Measurements from ENCODE around the gene ATP6V0A1. TPM values are rescaled to one million over a fixed set of nuclear protein-coding genes. Genes with fewer than 3 reads are reported as not detected.

Gene ATP6V0A1
- total and polyA plus RNA-seq, 8 donors, result 22.8 to 55.9 (median 33.2) TPM

DNA sequence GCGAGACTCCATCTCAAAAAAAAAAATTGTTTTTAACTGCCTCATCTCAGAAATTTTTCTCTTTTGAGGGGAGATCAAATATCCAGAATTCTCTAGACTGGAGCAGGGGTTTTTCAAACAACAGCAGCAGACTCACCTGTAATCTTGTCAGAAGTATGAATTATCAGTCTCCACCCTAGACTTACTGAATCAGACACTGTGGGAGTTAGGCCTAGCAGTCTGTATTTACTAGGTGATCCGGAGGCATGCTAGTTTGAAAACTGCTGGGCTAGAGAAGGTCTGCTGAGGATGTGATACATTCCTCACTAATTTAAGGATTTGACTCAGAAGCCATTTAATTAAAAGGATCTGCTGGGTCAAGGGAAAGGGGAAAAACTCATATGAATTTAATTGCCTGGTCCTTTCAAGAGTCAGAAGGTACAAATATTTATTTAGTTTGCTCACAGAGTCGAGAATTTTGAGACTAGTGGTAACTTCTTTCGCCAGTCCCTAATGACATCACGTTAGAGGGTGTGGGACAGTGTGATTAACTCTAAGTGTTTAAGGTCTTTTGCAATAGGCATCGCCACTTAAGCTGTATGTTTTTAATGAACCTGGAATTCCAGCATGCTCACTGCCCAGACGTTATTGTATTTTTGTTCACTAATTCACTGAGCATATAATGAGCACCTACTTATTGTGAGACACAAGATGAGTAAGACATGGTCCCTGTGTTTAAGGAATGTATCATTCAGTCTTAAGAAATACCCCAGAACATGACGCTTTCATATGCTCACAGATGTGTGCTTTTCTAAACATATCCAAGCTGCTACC lies 14.2 kb downstream of the ATP6V0A1 start:
- Histone ChIP-seq H3K36me3 (peaks cover 3 to 12% (median 9%) of the 10 kb centered on the region in 3 donors), H3K4me1 (peaks cover 11 to 15% (median 14%) of the 10 kb centered on the region in 3 donors), H3K9me3 (no peaks in the 10 kb centered on the region), H3K27ac (no peak overlapping the region), H3K4me3 (no peak overlapping the region), H3K27me3 (no peaks in the 10 kb centered on the region)
- intact Hi-C loops (cut with DNase I), result no loop called here
- no peak for DNase-seq
- 89% methylated on average over 8 of the region's 8 CpGs for WGBS, 2 donors
- FAIRE-seq, result no peak
- no peak for ATAC-seq
- TF ChIP-seq, protein P1, sequence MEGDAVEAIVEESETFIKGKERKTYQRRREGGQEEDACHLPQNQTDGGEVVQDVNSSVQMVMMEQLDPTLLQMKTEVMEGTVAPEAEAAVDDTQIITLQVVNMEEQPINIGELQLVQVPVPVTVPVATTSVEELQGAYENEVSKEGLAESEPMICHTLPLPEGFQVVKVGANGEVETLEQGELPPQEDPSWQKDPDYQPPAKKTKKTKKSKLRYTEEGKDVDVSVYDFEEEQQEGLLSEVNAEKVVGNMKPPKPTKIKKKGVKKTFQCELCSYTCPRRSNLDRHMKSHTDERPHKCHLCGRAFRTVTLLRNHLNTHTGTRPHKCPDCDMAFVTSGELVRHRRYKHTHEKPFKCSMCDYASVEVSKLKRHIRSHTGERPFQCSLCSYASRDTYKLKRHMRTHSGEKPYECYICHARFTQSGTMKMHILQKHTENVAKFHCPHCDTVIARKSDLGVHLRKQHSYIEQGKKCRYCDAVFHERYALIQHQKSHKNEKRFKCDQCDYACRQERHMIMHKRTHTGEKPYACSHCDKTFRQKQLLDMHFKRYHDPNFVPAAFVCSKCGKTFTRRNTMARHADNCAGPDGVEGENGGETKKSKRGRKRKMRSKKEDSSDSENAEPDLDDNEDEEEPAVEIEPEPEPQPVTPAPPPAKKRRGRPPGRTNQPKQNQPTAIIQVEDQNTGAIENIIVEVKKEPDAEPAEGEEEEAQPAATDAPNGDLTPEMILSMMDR (IDR thresholded peaks at IDR 0.05), result no peak

DNA sequence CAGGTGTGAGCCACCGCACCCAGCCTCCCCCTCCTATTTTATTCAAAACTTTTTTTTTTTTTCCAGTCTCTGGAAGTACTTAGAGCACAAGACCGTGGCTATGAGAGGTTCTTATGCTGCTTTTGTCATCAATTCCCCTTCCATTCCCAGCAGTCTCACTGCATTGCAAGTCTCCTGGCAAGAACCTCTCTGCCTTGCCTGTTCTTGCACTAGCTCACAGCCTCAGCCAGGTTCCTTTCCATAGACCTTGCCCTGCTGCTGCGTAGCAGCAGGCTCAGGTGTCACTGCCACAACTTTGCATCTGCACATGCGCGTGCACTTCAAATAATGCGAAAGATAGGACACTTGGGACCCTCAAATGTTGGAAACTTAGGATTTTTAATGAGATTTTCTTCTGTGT lies 15.6 kb downstream of the ATP6V0A1 start:
- peak in 2 of 4 donors; percentile 43 to 63 for ATAC-seq
- no peak for FAIRE-seq
- TF ChIP-seq, protein P1 (IDR thresholded peaks at IDR 0.05), result no peak
- Histone ChIP-seq H3K27ac (no peak overlapping the region), H3K9me3 (no peaks in the 10 kb centered on the region), H3K4me1 (peaks cover 5 to 11% (median 6%) of the 10 kb centered on the region in 3 donors), H3K4me3 (no peak overlapping the region), H3K36me3 (peaks cover 3 to 18% (median 13%) of the 10 kb centered on the region in 3 donors), H3K27me3 (no peaks in the 10 kb centered on the region)
- WGBS, 2 donors, result 66 to 82% methylated on average over 6 of the region's 6 CpGs
- intact Hi-C loops (cut with DNase I), result no loop called here
- peak in 1 of 6 donors; percentile 30 for DNase-seq

DNA sequence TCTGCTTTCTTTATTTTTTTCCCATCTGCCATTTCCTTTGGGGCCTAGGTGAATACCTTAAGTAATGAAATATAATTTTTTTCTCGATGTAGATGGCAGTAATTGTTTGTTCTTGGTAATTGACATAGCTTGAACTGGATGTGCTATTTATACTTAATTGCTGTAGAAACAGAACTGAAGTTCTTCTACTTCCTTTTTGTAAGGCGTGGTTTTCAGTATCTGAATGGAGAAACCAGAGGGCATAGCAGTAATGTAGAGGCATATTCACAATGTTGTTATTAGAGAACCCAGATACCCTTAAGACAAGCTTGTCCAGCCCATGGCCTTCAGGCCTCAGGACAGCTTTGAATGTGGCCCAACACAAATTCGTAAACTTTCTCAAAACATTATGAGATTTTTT lies 16.4 kb downstream of the ATP6V0A1 start:
- no peak for FAIRE-seq
- WGBS, 2 donors, result 61 to 68% methylated on average over 3 of the region's 3 CpGs

DNA sequence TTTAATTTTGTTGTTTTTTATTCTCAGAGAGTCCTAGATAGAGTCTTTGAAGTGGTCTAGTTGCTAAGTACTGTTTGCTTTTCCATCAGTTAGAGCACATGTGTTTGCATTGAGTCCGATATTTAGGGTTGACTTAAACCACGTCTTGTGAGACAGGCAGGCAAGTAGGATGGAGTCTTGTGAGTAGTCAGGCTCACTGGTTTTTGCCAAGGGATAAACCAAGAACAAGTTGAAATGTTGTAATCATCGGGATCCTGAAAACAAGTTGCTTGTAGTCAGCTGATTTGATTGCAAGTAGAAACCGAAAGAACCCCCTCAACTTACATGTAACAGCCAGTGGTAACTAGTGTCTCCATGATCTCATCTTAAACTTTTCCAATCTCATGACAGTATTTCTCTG lies 17.2 kb downstream of the ATP6V0A1 start:
- Histone ChIP-seq H3K9me3 (no peaks in the 10 kb centered on the region), H3K36me3 (peaks cover 3 to 22% (median 16%) of the 10 kb centered on the region in 3 donors), H3K27me3 (no peaks in the 10 kb centered on the region), H3K4me1 (peaks cover 5 to 11% (median 6%) of the 10 kb centered on the region in 3 donors), H3K4me3 (no peak overlapping the region), H3K27ac (peak overlapping the region in 1 of 4 donors; percentile 46)
- TF ChIP-seq, protein P1 (IDR thresholded peaks at IDR 0.05), result no peak
- FAIRE-seq (no peak), DNase-seq (no peak), ATAC-seq (peak in 2 of 4 donors; percentile 62 to 66)
- WGBS, 2 donors, result 76 to 83% methylated on average over 4 of the region's 4 CpGs
- intact Hi-C loops (cut with DNase I), result no loop called here

More for the DNA sequence above, 16.4 kb downstream of the ATP6V0A1 start:
- Histone ChIP-seq H3K36me3 (peaks cover 3 to 25% (median 15%) of the 10 kb centered on the region in 3 donors), H3K4me3 (no peak overlapping the region), H3K4me1 (peaks cover 5 to 11% (median 6%) of the 10 kb centered on the region in 3 donors), H3K9me3 (no peaks in the 10 kb centered on the region), H3K27ac (peak overlapping the region in 1 of 4 donors; percentile 46), H3K27me3 (no peaks in the 10 kb centered on the region)
- TF ChIP-seq, protein P1 (IDR thresholded peaks at IDR 0.05), result no peak
- no peak for DNase-seq
- intact Hi-C loops (cut with DNase I), result no loop called here
- peak in 2 of 4 donors; percentile 50 to 58 for ATAC-seq

DNA sequence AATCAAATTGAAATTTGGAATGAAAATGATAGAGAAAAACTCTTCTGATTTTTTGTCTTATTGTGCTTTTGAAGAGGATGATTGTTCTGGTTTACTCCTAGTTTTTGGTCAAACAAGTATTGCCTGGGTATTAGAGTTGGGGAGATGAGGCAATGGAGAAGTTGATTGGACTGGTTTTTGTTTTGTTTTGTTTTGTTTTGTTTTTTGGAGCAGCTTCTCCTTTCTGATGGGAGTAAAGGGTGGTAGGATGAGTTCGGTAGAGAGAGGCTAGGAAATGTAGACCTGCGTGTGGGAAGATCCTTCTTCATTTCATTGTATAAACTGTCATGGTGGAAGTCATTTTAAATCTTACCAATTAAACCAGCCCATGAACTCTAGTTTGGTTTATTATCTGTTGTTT lies 17.7 kb downstream of the ATP6V0A1 start:
- FAIRE-seq (no peak), DNase-seq (no peak), ATAC-seq (peak in 1 of 4 donors; percentile 23)
- TF ChIP-seq, protein P1 (IDR thresholded peaks at IDR 0.05), result no peak
- Histone ChIP-seq H3K36me3 (peaks cover 3 to 27% (median 16%) of the 10 kb centered on the region in 3 donors), H3K27ac (peak overlapping the region in 1 of 4 donors; percentile 44), H3K4me3 (no peak overlapping the region), H3K4me1 (peaks cover 5 to 11% (median 6%) of the 10 kb centered on the region in 3 donors), H3K27me3 (no peaks in the 10 kb centered on the region), H3K9me3 (no peaks in the 10 kb centered on the region)
- intact Hi-C loops (cut with DNase I), result no loop called here
- WGBS, 2 donors, result 96 to 98% methylated on average over 2 of the region's 2 CpGs

All from pancreas (tissue), 10 donors.